Measurements from ENCODE around the gene TPRG1. TPM values are rescaled to one million over a fixed set of nuclear protein-coding genes. Genes with fewer than 3 reads are reported as not detected.

Gene TPRG1
- total RNA-seq, 4 donors from 2014 or later: 11.7 to 37.3 (median 14.8) TPM

GRCh38 chr3:189233225-189233858 lies 61.6 kb downstream of the TPRG1 start:
- H3K27me3 ChIP-seq: no peaks in the 10 kb centered on the region
- H3K4me3 ChIP-seq: no peak overlapping the region
- H3K27ac ChIP-seq: peak overlapping the region in 1 of 4 donors; percentile 48
- TF ChIP-seq, protein P1, sequence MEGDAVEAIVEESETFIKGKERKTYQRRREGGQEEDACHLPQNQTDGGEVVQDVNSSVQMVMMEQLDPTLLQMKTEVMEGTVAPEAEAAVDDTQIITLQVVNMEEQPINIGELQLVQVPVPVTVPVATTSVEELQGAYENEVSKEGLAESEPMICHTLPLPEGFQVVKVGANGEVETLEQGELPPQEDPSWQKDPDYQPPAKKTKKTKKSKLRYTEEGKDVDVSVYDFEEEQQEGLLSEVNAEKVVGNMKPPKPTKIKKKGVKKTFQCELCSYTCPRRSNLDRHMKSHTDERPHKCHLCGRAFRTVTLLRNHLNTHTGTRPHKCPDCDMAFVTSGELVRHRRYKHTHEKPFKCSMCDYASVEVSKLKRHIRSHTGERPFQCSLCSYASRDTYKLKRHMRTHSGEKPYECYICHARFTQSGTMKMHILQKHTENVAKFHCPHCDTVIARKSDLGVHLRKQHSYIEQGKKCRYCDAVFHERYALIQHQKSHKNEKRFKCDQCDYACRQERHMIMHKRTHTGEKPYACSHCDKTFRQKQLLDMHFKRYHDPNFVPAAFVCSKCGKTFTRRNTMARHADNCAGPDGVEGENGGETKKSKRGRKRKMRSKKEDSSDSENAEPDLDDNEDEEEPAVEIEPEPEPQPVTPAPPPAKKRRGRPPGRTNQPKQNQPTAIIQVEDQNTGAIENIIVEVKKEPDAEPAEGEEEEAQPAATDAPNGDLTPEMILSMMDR (IDR thresholded peaks at IDR 0.05): peak; percentile 28 to 76 (median 50)
- no peak for TF ChIP-seq EP300 (IDR thresholded peaks at IDR 0.05)
- no peak for TF ChIP-seq POLR2A (IDR thresholded peaks at IDR 0.05)
- peaks cover 0 to 5% (median 0%) of the 10 kb centered on the region in 4 donors for H3K4me1 ChIP-seq
- H3K36me3 ChIP-seq: no peaks in the 10 kb centered on the region
- 45% methylated on average over 5 of the region's 5 CpGs for WGBS, 2 donors
- H3K9me3 ChIP-seq: no peaks in the 10 kb centered on the region
- peak; percentile 36 to 71 for DNase-seq (ENCODE audit: low spot score in 2 of 2)

DNA sequence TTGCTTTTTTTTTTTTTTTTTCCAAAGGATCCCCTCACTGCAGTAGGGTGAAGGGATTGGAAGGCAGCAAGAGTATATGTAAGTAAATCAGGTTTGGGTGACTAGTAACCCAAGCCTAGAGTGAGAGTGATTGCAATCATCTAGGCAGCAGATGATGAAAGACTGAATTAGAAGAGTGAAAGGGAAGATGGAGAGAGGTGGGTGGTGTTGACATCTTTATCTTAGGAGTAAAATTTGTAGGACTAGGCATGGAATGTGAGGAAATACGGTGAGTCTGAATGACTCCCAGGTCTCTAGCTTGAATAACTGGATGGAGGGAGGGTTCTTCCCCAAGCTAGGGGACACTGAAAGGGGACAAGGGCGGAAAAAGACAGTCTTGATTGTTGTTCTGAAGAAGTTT lies 63.4 kb downstream of the TPRG1 start:
- WGBS, 2 donors: 86 to 91% methylated on average over 2 of the region's 2 CpGs
- no peaks in the 10 kb centered on the region for H3K36me3 ChIP-seq
- no peaks in the 10 kb centered on the region for H3K9me3 ChIP-seq
- TF ChIP-seq, protein P1 (IDR thresholded peaks at IDR 0.05): no peak
- TF ChIP-seq EP300 (IDR thresholded peaks at IDR 0.05): no peak
- TF ChIP-seq POLR2A (IDR thresholded peaks at IDR 0.05): no peak
- no peaks in the 10 kb centered on the region for H3K27me3 ChIP-seq
- peaks cover 0 to 5% (median 0%) of the 10 kb centered on the region in 4 donors for H3K4me1 ChIP-seq
- H3K4me3 ChIP-seq: no peak overlapping the region
- no peak for DNase-seq (ENCODE audit: low spot score in 2 of 2)
- no peak overlapping the region for H3K27ac ChIP-seq

DNA sequence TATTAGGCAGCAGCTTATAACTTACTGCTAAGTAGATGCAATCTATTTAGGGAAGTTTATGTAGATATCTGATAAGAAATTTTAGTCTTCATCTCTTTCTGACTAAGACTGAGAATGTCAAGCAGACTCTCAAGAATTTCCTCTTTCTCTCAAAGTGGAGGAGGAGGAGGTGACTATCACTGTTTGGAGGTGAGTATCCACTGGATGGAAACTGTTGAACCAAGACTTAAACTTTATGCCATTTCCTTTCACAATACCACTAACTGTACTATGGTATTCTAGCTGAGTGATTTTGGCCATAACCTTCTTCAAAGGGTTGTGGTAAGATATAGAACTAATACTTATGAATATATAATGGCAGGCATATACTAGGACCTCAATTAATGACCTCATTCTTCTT lies 64.6 kb downstream of the TPRG1 start:
- Histone ChIP-seq H3K27me3 (no peaks in the 10 kb centered on the region), H3K9me3 (no peaks in the 10 kb centered on the region), H3K4me3 (no peak overlapping the region), H3K36me3 (no peaks in the 10 kb centered on the region), H3K27ac (no peak overlapping the region), H3K4me1 (peaks cover 0 to 5% (median 0%) of the 10 kb centered on the region in 4 donors)
- no peak for DNase-seq (ENCODE audit: low spot score in 2 of 2)
- TF ChIP-seq POLR2A (IDR thresholded peaks at IDR 0.05) (no peak), EP300 (IDR thresholded peaks at IDR 0.05) (no peak)
- TF ChIP-seq, protein P1 (IDR thresholded peaks at IDR 0.05): no peak

- Histone ChIP-seq H3K27me3 (no peaks in the 10 kb centered on the region), H3K27ac (no peak overlapping the region), H3K4me3 (no peak overlapping the region), H3K9me3 (no peaks in the 10 kb centered on the region), H3K36me3 (no peaks in the 10 kb centered on the region), H3K4me1 (peaks cover 0 to 5% (median 0%) of the 10 kb centered on the region in 4 donors)
- DNase-seq (ENCODE audit: low spot score in 2 of 2): no peak
- TF ChIP-seq POLR2A (IDR thresholded peaks at IDR 0.05) (no peak), EP300 (IDR thresholded peaks at IDR 0.05) (no peak)
- TF ChIP-seq, protein P1 (IDR thresholded peaks at IDR 0.05): no peak
- 45 to 51% methylated on average over 4 of the region's 4 CpGs for WGBS, 2 donors
Measured at GRCh38 chr3:189237526-189237925, 65.8 kb downstream of the TPRG1 start.

GRCh38 chr3:189238071-189238470 lies 66.3 kb downstream of the TPRG1 start:
- TF ChIP-seq, protein P1 (IDR thresholded peaks at IDR 0.05): no peak
- TF ChIP-seq EP300 (IDR thresholded peaks at IDR 0.05) (no peak), POLR2A (IDR thresholded peaks at IDR 0.05) (no peak)
- no peak overlapping the region for H3K27ac ChIP-seq
- no peak overlapping the region for H3K4me3 ChIP-seq
- peaks cover 0 to under 1% (median 0%) of the 10 kb centered on the region in 3 donors for H3K36me3 ChIP-seq
- H3K4me1 ChIP-seq: peaks cover 0 to under 1% (median 0%) of the 10 kb centered on the region in 4 donors
- no peaks in the 10 kb centered on the region for H3K27me3 ChIP-seq
- 90 to 93% methylated on average over 5 of the region's 5 CpGs for WGBS, 2 donors
- no peak for DNase-seq (ENCODE audit: low spot score in 2 of 2)
- peaks cover 0 to 5% (median 0%) of the 10 kb centered on the region in 4 donors for H3K9me3 ChIP-seq
